HG03025 (cell line): ENCODE results near the gene NXF3.
"Not testable (repeated sequence)": the region's sequence is repeated elsewhere in the genome, so short reads cannot be mapped to it uniquely, and the experiment has no call there.

Experiments
- ATAC-seq: cut with Tn5 transposase; IDR thresholded peaks from one replicate; pipeline ENCODE4 v1.9.1; 2021; ENCODE audit warnings: mild to moderate bottlenecking, moderate library complexity; ENCODE audit not compliant: unreplicated experiment, low FRiP score

The NXF3 gene, protein sequence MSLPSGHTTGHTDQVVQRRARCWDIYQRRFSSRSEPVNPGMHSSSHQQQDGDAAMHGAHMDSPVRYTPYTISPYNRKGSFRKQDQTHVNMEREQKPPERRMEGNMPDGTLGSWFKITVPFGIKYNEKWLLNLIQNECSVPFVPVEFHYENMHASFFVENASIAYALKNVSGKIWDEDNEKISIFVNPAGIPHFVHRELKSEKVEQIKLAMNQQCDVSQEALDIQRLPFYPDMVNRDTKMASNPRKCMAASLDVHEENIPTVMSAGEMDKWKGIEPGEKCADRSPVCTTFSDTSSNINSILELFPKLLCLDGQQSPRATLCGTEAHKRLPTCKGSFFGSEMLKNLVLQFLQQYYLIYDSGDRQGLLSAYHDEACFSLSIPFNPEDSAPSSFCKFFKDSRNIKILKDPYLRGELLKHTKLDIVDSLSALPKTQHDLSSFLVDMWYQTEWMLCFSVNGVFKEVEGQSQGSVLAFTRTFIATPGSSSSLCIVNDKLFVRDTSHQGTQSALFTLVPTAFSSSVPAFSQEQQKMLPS

DNA sequence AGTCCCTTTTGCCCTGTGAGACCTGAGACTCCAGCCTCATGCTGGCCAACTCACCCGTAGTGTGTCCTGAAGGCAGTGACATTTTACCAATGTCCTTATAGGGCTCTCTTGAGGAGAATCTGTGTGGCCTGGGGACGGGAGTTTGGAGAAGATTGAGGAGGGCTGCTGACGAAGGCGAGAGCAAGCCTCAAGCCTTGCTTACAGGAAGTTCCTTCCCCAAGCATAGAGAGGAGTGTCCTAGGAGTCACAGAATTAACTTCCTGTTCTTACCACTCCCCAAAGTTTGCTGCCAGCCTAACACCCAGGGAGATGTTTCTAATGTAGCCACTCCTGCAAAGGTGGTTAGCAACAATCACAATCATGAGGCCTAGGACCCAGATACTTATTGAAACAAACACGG lies at the start of gene NXF3:
TSS of gene NXF3 (minus strand) at position 202 of the 400 bp plus-strand sequence. CDS start at position 82, 120 bp downstream.
- no peak for ATAC-seq

DNA sequence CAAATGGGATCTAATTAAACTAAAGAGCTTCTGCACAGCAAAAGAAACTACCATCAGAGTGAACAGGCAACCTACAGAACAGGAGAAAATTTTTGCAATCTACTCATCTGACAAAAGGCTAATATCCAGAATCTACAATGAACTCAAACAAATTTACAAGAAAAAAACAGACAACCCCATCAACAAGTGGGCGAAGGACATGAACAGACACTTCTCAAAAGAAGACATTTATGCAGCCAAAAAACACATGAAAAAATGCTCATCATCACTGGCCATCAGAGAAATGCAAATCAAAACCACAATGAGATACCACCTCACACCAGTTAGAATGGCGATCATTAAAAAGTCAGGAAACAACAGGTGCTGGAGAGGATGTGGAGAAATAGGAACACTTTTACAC lies 43.6 kb upstream of the NXF3 start:
- ATAC-seq = not testable (repeated sequence)

DNA sequence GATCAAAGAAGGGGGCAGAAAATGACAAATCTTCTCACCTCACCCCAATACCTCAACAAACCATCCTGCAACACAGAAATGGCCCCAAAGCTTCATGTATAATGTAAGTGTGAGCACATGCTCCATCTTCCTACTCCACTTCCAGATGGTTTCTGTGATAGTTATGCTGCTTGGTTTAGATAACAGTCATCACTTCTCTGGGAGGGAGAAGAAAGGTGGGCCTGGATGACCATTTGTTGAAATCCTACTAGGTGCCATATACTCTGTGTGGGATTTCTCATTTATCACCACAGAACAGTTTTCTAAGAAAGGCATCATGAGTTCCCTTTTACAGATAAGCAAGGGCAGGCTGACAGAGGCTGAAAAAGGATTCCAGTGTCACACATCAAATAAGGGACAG lies 31.3 kb upstream of the NXF3 start:
- no peak for ATAC-seq

DNA sequence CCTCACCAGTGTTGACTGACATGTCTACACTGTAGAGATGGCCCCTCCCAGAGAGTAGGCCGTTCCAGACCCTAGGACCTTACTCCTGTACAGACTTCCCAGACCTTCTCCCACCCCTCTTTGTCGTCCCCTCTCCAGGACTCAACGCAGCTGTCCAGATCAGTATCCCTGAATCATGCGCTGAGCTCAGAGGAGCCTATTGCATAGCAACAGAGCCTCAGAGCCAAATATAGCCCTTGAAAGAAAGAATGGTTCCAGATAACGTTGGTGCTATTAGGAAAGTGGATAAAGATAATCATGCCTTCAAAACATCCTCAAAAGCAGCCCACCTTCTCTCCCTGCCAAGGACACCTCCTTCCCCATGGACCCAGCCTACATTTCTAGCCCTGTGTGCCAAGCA lies 27.8 kb upstream of the NXF3 start:
- no peak for ATAC-seq

DNA sequence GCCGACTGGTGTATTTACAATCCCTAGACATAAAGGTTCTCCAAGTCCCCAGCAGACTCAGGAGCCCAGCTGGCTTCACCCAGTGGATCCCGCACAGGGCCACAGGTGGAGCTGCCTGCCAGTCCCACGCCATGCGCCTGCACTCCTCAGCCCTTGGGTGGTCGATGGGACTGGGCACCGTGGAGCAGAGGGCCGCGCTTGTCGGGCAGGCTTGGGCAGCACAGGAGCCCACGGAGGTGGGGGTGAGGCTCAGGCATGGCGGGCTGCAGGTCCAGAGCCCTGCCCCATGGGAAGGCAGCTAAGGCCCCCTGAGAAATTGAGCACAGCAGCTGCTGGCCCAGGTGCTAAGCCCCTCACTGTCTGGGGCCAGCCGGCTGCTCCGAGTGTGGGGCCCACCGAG lies 24.0 kb upstream of the NXF3 start:
- not testable (repeated sequence) for ATAC-seq

DNA sequence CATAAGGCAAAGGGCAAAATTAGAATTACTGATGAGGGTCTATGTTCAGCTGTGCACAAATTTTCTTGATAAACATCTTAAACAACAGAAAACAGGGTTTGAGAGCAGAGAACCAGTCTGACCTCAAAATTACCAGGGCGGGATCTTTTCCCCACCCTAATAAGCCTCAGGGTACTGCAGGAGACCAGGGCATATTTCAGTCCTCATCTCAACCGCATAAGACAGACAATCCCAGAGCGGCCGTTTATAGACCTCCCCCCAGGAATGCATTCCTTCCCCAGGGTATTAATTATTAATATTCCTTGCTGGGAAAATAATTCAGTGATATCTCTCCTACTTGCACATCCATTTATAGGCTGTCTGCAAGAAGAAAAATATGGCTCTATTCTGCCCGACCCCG lies 16.6 kb upstream of the NXF3 start:
- not testable (repeated sequence) for ATAC-seq

DNA sequence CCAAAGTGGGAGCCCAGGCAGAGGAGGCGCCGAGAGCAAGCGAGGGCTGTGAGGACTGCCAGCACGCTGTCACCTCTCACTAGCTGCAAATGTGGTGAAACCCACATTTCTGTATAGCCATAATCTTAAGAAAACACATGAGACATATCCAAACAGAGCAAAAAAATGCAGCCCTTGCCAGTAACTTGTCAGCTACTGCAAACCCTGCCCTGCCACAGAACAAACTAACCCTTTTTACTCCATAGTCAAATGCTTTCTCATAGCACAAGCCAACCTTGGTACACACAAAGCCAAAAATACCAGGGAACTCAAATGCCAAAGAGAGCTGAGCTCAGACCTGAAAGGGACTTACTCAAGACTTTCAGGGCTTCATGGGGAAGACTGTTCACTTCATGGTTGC lies 14.9 kb upstream of the NXF3 start:
- no peak for ATAC-seq

DNA sequence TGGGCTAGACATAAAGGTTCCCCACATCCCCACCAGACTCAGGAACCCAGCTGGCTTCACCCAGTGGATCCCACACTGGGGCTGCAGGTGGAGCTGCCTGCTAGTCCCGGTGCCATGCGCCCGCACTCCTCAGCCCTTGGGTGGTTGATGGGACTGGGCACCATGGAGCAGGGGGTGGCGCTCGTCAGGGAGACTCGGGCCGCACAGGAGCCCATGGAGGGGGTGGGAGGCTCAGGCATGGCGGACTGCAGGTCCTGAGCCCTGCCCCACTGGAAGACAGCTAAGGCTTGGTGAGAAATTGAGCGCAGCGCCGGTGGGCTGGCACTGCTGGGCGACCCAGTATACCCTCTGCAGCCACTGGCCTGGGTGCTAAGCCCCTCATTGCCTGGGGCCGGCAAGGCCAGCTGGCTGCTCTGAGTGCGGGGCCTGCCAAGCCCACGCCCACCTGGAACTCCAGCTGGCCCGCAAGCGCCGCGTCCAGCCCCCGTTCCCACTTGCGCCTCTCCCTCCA lies 14.3 kb upstream of the NXF3 start:
- not testable (repeated sequence) for ATAC-seq

DNA sequence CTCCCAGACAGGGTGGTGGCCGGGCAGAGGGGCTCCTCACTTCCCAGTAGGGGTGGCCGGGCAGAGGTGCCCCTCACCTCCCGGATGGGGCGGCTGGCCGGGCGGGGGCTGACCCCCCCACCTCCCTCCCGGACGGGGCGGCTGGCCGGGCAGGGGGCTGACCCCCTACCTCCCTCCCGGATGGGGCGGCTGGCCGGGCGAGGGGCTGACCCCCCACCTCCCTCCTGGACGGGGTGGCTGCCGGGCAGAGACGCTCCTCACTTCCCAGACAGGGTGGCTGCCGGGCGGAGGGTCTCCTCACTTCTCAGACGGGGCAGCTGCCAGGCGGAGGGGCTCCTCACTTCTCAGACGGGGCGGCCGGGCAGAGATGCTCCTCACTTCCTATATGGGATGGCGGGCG lies 11.4 kb upstream of the NXF3 start:
- not testable (repeated sequence) for ATAC-seq

DNA sequence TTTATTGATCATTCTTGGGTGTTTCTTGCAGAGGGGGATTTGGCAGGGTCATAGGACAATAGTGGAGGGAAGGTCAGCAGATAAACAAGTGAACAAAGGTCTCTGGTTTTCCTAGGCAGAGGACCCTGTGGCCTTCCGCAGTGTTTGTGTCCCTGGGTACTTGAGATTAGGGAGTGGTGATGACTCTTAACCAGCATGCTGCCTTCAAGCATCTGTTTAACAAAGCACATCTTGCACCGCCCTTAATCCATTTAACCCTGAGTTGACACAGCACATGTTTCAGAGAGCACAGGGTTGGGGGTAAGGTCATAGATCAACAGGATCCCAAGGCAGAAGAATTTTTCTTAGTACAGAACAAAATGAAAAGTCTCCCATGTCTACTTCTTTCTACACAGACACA lies 10.9 kb upstream of the NXF3 start:
- ATAC-seq = not testable (repeated sequence)

DNA sequence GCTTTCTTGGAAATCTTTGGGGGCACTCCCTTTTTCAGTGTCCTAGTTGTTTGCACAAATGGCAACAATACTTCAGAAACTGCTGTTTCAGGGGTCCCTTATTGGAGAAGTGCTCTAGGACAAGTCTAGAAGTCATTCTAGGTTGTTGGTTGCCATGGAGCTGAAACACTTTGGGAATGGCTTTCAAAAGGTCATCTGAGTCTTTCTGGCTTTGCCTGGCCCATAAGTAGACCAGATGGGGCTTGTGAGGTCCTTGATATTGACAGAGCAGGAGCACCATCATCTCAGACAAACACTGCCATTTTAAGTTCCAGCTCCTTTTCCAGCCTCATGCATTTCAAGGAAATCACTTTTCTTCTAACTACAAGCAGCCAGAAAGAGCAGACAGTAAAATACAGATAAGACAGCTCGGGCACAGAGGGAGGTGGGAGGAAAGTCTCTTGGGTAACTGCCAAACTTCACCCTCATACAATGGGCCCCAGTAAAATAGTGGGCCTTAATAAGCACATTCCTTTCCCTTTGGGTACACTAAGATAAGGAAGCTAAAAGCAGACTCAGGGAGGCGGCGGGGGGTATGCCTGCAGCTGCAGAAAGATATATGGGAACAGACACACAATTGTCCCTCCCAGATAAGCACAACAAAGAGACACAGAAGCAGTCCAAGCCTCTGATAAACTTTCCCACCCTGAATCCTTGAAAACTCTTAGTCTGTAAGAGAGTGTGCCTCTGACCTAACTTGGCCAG lies 8.5 kb upstream of the NXF3 start:
- no peak for ATAC-seq

DNA sequence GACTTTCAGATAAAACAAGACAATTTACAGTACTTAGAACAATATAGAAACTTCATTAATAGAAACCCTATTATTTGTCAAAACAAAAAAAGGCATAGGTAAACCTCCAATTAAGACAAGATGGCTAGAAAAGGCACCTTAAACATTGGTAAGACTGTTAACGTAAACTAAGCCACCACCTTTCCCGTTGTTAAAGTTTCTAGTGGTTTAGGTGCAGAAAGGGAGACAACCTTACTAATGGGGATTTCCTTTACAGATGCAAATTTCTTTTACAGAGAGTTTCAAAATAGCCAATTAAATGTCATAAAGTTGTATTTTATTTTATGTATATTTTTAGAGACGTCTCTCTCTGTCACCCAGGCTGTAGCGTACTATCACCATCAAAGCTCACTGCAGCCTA lies 7.5 kb upstream of the NXF3 start:
- no peak for ATAC-seq

DNA sequence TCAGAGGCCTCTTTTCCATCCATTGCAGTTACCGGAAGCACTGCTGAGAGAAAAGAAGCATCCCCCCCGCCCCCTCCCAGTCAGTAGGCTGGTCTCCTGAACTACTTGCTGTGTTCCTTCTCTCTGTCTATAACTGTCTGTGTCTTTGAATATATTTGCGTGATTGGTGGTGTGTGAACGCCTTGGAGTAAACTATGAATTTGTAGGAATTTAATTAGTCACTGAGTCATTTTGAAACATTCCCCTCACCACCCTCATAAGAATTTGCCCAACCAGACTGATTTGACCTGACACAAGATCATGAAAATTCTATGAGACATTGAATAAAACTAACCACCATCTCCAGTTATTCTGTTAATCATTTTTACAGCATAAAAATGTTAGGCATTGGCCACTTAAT lies 6.7 kb upstream of the NXF3 start:
- no peak for ATAC-seq

DNA sequence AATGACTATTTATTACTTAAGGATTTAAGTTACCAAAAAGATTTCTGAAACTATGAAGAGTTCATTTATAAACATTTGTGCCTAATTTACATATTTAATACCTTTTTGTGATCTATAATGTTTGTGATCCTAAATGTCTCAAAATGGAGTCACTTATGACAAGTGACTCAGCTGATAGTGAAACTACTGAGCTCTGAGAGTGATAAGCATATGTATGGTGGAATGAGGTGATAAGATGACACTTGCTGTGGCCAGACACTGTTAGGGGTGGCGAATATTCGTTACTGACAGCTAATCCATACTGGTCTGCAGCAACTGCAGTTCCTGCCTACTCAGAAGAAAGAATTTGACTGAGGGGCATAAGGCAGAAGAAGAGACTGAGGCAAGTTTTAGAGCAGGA lies 5.5 kb upstream of the NXF3 start:
- ATAC-seq = no peak

DNA sequence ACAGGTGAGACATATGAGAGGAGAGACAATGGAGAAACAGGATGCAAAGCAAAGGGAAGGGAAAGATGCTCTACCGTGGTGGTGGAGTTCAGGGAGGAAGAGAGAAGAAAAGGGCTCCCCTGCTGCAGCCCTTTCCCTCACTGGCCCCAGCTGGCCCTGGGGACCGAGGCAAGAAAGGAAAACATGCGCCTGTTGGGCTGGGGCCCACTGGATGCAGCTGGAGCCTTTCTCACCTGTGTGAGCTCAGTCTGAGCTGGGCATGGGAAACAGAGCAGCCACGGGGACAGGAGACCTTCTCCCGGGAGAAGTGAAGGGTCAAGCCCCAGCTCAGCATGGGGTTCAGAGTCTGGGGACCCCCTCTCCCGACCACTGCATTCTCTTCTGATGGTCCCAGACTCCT lies 11.9 kb downstream of the NXF3 start:
- no peak for ATAC-seq

DNA sequence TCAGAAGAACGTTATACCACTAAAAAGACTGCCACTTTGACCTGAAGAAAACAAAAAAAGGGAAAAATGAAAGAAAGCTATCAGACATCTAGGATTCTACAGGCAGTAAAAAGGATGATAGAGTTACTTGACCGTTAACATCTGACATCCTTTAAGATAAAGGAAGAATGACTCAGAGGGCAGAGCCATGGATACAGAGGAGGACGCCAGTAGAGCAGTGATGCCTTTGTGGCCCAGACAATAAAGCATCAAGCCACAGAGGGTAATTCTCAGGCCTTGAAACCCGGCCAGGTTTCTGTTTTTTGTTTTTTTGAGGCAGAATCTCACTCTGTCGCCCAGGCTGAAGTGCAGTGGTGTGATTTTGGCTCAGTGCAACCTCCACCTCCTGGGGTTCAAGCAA lies 19.5 kb downstream of the NXF3 start:
- ATAC-seq = no peak

DNA sequence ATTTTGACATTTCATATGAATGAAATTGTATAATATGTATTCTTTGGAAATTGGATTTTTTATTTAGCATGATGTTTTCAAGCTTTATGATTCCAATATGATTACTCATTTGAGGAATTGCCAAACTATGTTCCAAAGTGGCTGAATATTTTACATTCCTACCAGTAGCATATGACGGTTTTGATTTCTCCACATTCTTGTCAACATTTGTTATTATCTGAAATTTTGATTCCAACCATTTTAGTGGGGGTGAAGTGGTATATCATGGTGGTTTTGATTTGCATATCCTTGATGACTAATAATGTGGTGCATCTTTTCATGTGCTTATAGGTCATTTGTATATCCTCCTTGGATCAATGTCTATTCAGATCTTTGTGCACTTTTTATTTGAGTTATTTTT lies 26.3 kb downstream of the NXF3 start:
- no peak for ATAC-seq

DNA sequence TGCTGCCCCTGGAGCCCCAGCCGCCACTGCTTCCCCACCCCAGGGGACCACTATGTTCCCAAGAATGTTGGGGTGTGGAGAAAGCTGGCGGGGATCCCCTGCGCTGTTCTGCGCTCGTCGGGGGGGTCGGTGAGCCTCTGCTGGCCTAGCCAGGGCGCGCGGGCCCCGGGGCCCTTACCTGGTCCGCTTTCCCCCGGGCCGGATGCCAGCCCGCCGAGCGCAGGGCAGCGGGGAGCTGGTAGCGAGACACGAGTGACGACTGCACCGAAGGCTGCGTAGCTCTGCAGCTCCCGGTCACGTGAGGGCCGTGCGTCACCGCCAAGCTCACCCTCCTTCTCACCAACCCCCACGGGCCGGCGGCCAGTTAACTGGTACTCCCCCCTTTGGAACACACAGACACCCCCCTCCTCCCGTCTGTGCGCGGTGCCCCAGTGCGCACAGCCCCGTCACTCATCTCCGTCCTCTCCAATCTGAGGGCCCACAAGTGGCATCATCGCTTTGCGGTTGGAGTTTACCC lies 29.0 kb downstream of the NXF3 start, which contains the start of gene BEX1:
TSS of gene BEX1 (minus strand) at position 254 of the 517 bp plus-strand sequence. CDS start 897 bp downstream, outside the sequence.
- ATAC-seq = no peak

DNA sequence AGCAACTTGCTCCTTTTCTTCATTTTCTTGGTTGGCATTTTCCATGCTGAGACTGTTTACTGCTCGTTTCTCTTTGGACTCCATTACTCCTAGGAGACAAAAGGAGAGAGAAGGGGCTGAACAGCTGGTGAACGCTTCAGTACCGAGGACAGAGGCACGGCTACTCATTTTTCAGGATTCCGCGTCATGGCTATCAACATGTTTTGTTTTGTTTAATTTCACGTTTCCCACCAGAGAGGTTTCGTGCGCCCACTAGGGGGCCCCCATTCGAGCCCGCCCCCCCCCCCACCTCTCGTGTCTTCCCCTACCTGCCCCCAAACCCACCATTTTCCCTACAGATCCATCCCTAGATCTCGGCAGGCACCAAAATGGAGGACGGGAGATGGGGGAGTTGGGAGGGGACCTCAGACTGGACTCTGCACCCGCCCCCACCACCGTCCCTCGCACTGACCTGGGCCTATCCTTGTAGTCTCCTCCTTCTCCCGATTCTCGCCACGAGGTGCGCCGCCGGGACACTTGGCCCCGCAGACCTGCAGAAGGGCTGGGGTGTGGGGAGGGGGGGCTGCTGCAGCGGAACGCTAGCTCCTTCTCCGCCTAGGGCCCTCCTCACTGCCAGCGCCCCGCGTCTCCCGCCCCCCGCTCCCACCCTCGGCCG lies 29.6 kb downstream of the NXF3 start:
- ATAC-seq = no peak

DNA sequence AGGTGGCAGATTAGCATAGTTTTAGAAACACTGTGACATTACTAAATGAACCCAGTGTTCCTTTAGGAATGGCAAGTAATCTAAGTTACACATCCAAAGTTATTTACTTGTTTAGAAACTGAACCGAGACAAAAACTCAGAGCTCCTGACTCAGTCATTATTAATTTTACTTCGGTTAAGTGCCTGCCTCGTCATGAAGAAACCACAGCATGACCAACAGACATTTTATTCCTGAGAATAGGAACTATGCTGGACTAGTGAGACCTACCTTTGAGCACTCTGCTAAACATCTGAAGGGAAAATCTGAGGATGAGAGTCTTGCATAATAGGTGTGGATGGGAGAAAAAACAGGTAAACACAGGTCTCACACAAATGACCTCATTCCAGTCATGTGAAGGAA lies 31.5 kb downstream of the NXF3 start:
- no peak for ATAC-seq

DNA sequence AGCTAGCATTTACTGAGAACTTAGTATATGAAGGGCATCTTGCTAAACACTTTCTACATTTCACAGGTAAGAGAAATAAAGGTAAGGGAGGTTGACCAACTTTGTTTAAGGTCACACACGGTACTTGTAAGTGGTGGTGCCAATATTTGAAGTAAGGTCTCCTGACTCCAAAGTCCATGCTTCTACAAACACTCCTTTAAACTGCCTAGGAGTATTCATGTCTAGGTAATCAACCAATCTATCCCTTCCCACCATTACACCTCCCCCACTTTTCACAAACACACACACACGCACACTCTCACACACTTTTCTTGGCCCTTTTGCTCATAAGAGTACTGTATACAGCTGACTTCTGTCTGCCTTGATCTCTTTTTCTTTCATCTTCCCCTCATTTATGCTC lies 36.0 kb downstream of the NXF3 start:
- no peak for ATAC-seq
